Hindlimb muscle (tissue), 1 donor: Measurements from ENCODE around the gene INSR. TPM values are rescaled to one million over a fixed set of nuclear protein-coding genes. Genes with fewer than 3 reads are reported as not detected.
A peak's percentile ranks its signal among the peaks of the same experiment; 100 is the strongest.
"Not testable (repeated sequence)": the region's sequence is repeated elsewhere in the genome, so short reads cannot be mapped to it uniquely, and the experiment has no call there.

Source experiments
- DNase-seq: peaks from one replicate; pipeline ENCODE4 v3.0.0-alpha.2; 2013
- polyA plus RNA-seq: library from polyadenylated mRNA; unstranded; fragments of 120-200 nt; gene quantifications from one replicate; pipeline ENCODE4 v1.2.1, GENCODE V29; 2013; ENCODE audit not compliant: insufficient read length

The INSR gene
- polyA plus RNA-seq, 1 donor: 19.0 TPM

GRCh38 chr19:7217861-7218260 lies 76.4 kb downstream of the INSR start:
- DNase-seq: no peak

- DNase-seq: no peak
Observed at GRCh38 chr19:7216373-7216902, 77.8 kb downstream of the INSR start.

GRCh38 chr19:7215176-7215575 lies 79.0 kb downstream of the INSR start:
- no peak for DNase-seq

GRCh38 chr19:7214324-7215089 lies 79.7 kb downstream of the INSR start:
- no peak for DNase-seq

- DNase-seq: no peak
Observed at GRCh38 chr19:7213628-7214323, 80.4 kb downstream of the INSR start.

GRCh38 chr19:7211191-7211951 lies 82.8 kb downstream of the INSR start:
- no peak for DNase-seq

GRCh38 chr19:7210359-7210758 lies 83.9 kb downstream of the INSR start:
- DNase-seq: no peak

- DNase-seq: not testable (repeated sequence)
Observed at GRCh38 chr19:7209597-7210325, 84.5 kb downstream of the INSR start.

- DNase-seq: not testable (repeated sequence)
Observed at GRCh38 chr19:7209036-7209435, 85.2 kb downstream of the INSR start.

- DNase-seq: no peak
Observed at GRCh38 chr19:7203332-7203731, 90.9 kb downstream of the INSR start.

- no peak for DNase-seq
Observed at GRCh38 chr19:7202888-7203287, 91.3 kb downstream of the INSR start.

GRCh38 chr19:7200736-7201135 lies 93.5 kb downstream of the INSR start:
- no peak for DNase-seq

- no peak for DNase-seq
Observed at GRCh38 chr19:7199613-7200533, 94.3 kb downstream of the INSR start.

- DNase-seq: peak; percentile 95
Observed at GRCh38 chr19:7197760-7198696, 96.2 kb downstream of the INSR start.

- peak; percentile 93 for DNase-seq
Observed at GRCh38 chr19:7197119-7197759, 97.0 kb downstream of the INSR start.

- peak; percentile 64 for DNase-seq
Observed at GRCh38 chr19:7196763-7197118, 97.5 kb downstream of the INSR start.

- no peak for DNase-seq
Observed at GRCh38 chr19:7195046-7195445, 99.2 kb downstream of the INSR start.

GRCh38 chr19:7194566-7194965 lies 99.6 kb downstream of the INSR start:
- no peak for DNase-seq

- DNase-seq: no peak
Observed at GRCh38 chr19:7191946-7192691, 102.1 kb downstream of the INSR start.
